Endothelial cell of umbilical vein (primary cell): ENCODE results near the gene ADGRG2. TPM values are rescaled to one million over a fixed set of nuclear protein-coding genes. Genes with fewer than 3 reads are reported as not detected.

ENCODE experiments used
- BruUV-seq: library from RNA; stranded (reverse); fragments of 400-500 nt; replicated peaks from 2 replicates; lab custom pipeline; 2021; lab: Mats Ljungman, UMichigan
- CTCF ChIA-PET: fragments of 300-600, 350-600 bp; sonication (Branson Sonifier 250); formaldehyde crosslinking; loops from one replicate; lab custom pipeline; 2021; ENCODE audit warnings: antibody characterized with exemption, inconsistent platforms; lab: Charles Lee
- POLR2A ChIA-PET: fragments of 300-600, 350-600 bp; sonication (Branson Sonifier 250); formaldehyde crosslinking; loops from one replicate; lab custom pipeline; 2021; ENCODE audit warnings: antibody characterized with exemption, inconsistent platforms; lab: Charles Lee
- DNase-seq: peaks from one replicate; pipeline ENCODE4 v3.0.0-alpha.2; 2011; ENCODE audit warnings: low read depth, low spot score
- FAIRE-seq: peaks from 2 replicates; lab custom pipeline; 2011; peaks lifted over from hg19 to GRCh38; lab: Jason Lieb, UNC
- H2AFZ ChIP-seq: 2 replicates; pipeline ENCODE4 v1.6.0; 2012; ENCODE audit warnings: low read depth, low read length, control low read depth, inconsistent platforms
- H3K27ac ChIP-seq: 2 replicates; pipeline ENCODE4 v1.5.1; 2011; ENCODE audit warnings: low read depth, mild to moderate bottlenecking, control low read depth, low read length, moderate library complexity; ENCODE audit not compliant: insufficient read depth
- H3K27me3 ChIP-seq, 2 experiments: 2 replicates each; pipeline versions ENCODE4 v1.6.0 to v1.6.1; 2011; ENCODE audit warnings: low read length in 2 of 2, mixed read lengths in 1 of 2; ENCODE audit not compliant: control insufficient read depth in 2 of 2, insufficient read depth in 2 of 2
- H3K36me3 ChIP-seq, 2 experiments: 2 replicates in 1 of 2; 3 replicates in 1 of 2; pipeline ENCODE4 v1.5.1; 2011; ENCODE audit warnings: low read length in 2 of 2, mild to moderate bottlenecking in 1 of 2, moderate library complexity in 1 of 2; ENCODE audit not compliant: control insufficient read depth in 2 of 2, insufficient read depth in 2 of 2; ENCODE audit errors: extremely low read depth in 1 of 2
- H3K4me1 ChIP-seq: 3 replicates; pipeline ENCODE4 v1.5.1; 2011; ENCODE audit warnings: mild to moderate bottlenecking, low read length; ENCODE audit not compliant: control insufficient read depth, insufficient read depth; ENCODE audit errors: extremely low read depth
- H3K4me2 ChIP-seq: 2 replicates; pipeline ENCODE4 v1.6.1; 2011; ENCODE audit warnings: low read length, control low read depth, mixed read lengths; ENCODE audit not compliant: insufficient read depth
- H3K4me3 ChIP-seq, 3 experiments: fragments of 200-600 bp in 1 of 3; sonication (generic), shearing (Covaris generic) in 1 of 3; replicated peaks in 1 of 3; 2 replicates each; pipeline ENCODE4 v1.5.1; 2011 to 2016; ENCODE audit warnings: control low read depth in 3 of 3, low read length in 3 of 3, mild to moderate bottlenecking in 2 of 3, inconsistent platforms in 1 of 3, low read depth in 1 of 3, moderate library complexity in 1 of 3; ENCODE audit not compliant: insufficient read depth in 1 of 3
- H3K79me2 ChIP-seq: 2 replicates; pipeline ENCODE4 v1.6.0; 2012; ENCODE audit warnings: low read length, inconsistent platforms; ENCODE audit not compliant: control insufficient read depth, insufficient read depth
- H3K9ac ChIP-seq: replicated peaks from 2 replicates; pipeline ENCODE3; 2011; ENCODE audit warnings: low read length, control low read depth; ENCODE audit not compliant: insufficient read depth; ENCODE audit errors: extremely low read depth
- H3K9me1 ChIP-seq: replicated peaks from 3 replicates; pipeline ENCODE4 v1.6.0; 2011; ENCODE audit warnings: mild to moderate bottlenecking, low read length; ENCODE audit not compliant: control insufficient read depth, insufficient read depth; ENCODE audit errors: extremely low read depth
- H3K9me3 ChIP-seq: replicated peaks from 2 replicates; pipeline ENCODE4 v1.5.1; 2012; ENCODE audit warnings: low read length, inconsistent platforms; ENCODE audit not compliant: control insufficient read depth, insufficient read depth
- H4K20me1 ChIP-seq: replicated peaks from 2 replicates; pipeline ENCODE3; 2011; ENCODE audit warnings: mild to moderate bottlenecking, low read length; ENCODE audit not compliant: control insufficient read depth, insufficient read depth; ENCODE audit errors: extremely low read depth
- EZH2 ChIP-seq: IDR thresholded peaks from 2 replicates; pipeline ENCODE4 v1.6.1; 2012; ENCODE audit warnings: borderline replicate concordance, low read depth, mild to moderate bottlenecking, moderate library complexity, low read length, inconsistent platforms; ENCODE audit not compliant: severe bottlenecking
- GATA2 ChIP-seq: IDR thresholded peaks from 2 replicates; pipeline ENCODE4 v1.7.0; 2011; ENCODE audit warnings: low read depth, mild to moderate bottlenecking, moderate library complexity, mixed read lengths, low read length; ENCODE audit not compliant: insufficient read length, insufficient read depth
- JUN ChIP-seq: IDR thresholded peaks from 2 replicates; pipeline ENCODE4 v1.6.1; 2011; ENCODE audit warnings: borderline replicate concordance, low read depth; ENCODE audit not compliant: insufficient read length, insufficient read depth
- MYC ChIP-seq: IDR thresholded peaks from one replicate; pipeline ENCODE4 v1.6.1; 2011; ENCODE audit warnings: mild to moderate bottlenecking, low read depth, low read length
- POLR2AphosphoS5 ChIP-seq: IDR thresholded peaks from 2 replicates; pipeline ENCODE4 v1.6.1; 2012; ENCODE audit warnings: low read depth, mild to moderate bottlenecking, control low read depth, low read length, moderate library complexity; ENCODE audit not compliant: insufficient read depth
- dilution Hi-C: fragments of 300-500 bp; cut with MboI; formaldehyde crosslinking; loops from one replicate; pipeline ENCODE4 v1.15.0; 2019; ENCODE audit warnings: low sequenced_read_pairs; ENCODE audit not compliant: extremely low pct_ligation_motif_present
- intact Hi-C: fragments of 100-400 bp; cut with micrococcal nuclease; formaldehyde crosslinking; loops from one replicate; pipeline ENCODE4 v1.10.0; 2022
- polyA plus RNA-seq, 4 experiments: library from polyadenylated mRNA; depleted of rRNA in 3 of 4; stranded (reverse) in 3 of 4; unstranded in 1 of 4; fragments of >200 nt; gene quantifications; 2 replicates each; pipeline versions ENCODE4 v1.2.1 to v1.2.3, GENCODE V29; 2011 to 2012; ENCODE audit warnings: missing spikeins in 1 of 4
- total RNA-seq: library from RNA; stranded (reverse); gene quantifications from 2 replicates; pipeline ENCODE4 v1.2.3, GENCODE V29; 2021
- TF ChIP-seq, protein P1 (sequence below): IDR thresholded peaks from 2 replicates; pipeline ENCODE4 v1.6.1; 2011; ENCODE audit not compliant: insufficient read depth, insufficient read length
- TF ChIP-seq, protein P2 (sequence below), 2 donors: IDR thresholded peaks; 1 replicate in 1 of 2; 2 replicates in 1 of 2; pipeline ENCODE4 v1.5.1; 2011; ENCODE audit warnings: low read length in 2 of 2, mild to moderate bottlenecking in 2 of 2, moderate library complexity in 2 of 2, control low read depth in 1 of 2, inconsistent platforms in 1 of 2, low read depth in 1 of 2; ENCODE audit not compliant: insufficient read depth in 1 of 2; ENCODE audit errors: extremely low read depth in 1 of 2

Gene ADGRG2
- total and polyA plus RNA-seq, 2 donors (not counting 3 experiments of a cell fraction or from before 2014, with no cell fraction given) = not detected

DNA sequence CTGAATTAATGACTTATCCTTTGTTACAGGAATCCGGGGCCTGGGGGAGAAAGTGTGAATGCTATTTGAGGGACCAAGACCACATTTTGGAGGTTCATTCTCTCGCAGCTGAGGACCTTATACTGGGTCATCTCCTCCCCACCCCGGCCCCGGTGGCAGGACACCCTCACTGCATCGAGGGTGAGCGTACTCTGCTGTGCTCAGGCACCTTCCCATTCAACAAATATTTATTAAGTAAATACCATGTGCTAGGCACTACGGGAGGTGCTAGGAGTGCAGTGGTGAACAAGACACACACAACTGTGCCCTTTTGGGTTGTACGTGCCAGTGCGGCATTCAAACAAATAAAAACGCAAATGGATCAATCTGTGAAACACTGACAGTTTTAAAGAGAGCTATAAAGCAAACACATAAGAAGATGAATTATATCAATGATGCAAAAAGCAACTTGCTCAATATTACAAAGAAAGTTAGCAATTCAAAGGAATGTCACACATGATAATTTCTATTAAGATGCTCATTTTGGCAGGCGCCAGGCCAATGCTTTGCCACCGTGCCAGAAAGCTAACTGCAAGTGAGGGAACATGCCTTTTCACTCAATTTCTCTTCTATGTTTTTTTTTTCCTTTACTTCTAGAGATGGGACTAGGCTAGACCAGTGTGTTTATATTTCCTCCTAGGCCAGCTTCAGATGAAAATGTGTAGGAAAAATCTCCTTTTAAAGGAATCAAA is 24.6 kb downstream of the ADGRG2 start:
- FAIRE-seq (no peak), DNase-seq (no peak)
- H2AFZ ChIP-seq = no peak overlapping the region
- no peaks in the 10 kb centered on the region for H3K9me1 ChIP-seq
- intact Hi-C loops (no loop called here), dilution Hi-C loops (no loop called here)
- H3K9ac ChIP-seq = no peak overlapping the region
- H3K27ac ChIP-seq = no peak overlapping the region
- no peak overlapping the region for H3K4me3 ChIP-seq
- CTCF ChIA-PET = no interaction called here
- POLR2A ChIA-PET = no interaction called here
- no peaks in the 10 kb centered on the region for H3K9me3 ChIP-seq
- H4K20me1 ChIP-seq = no peaks in the 10 kb centered on the region
- TF ChIP-seq POLR2AphosphoS5 (no peak), EZH2 (no peak), GATA2 (no peak), JUN (no peak), MYC (no peak)
- TF ChIP-seq, protein P1, sequence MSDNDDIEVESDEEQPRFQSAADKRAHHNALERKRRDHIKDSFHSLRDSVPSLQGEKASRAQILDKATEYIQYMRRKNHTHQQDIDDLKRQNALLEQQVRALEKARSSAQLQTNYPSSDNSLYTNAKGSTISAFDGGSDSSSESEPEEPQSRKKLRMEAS = no peak
- TF ChIP-seq, protein P2, sequence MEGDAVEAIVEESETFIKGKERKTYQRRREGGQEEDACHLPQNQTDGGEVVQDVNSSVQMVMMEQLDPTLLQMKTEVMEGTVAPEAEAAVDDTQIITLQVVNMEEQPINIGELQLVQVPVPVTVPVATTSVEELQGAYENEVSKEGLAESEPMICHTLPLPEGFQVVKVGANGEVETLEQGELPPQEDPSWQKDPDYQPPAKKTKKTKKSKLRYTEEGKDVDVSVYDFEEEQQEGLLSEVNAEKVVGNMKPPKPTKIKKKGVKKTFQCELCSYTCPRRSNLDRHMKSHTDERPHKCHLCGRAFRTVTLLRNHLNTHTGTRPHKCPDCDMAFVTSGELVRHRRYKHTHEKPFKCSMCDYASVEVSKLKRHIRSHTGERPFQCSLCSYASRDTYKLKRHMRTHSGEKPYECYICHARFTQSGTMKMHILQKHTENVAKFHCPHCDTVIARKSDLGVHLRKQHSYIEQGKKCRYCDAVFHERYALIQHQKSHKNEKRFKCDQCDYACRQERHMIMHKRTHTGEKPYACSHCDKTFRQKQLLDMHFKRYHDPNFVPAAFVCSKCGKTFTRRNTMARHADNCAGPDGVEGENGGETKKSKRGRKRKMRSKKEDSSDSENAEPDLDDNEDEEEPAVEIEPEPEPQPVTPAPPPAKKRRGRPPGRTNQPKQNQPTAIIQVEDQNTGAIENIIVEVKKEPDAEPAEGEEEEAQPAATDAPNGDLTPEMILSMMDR (IDR thresholded peaks at IDR 0.05; ENCODE audit: extremely low read depth in 1 of 2, insufficient read depth in 1 of 2, low read depth in 1 of 2, low read length in 2 of 2) = no peak
- H3K27me3 ChIP-seq = no peaks in the 10 kb centered on the region
- no TSS peak for BruUV-seq
- no peaks in the 10 kb centered on the region for H3K36me3 ChIP-seq
- H3K79me2 ChIP-seq = no peaks in the 10 kb centered on the region
- no peaks in the 10 kb centered on the region for H3K4me1 ChIP-seq
- no peak overlapping the region for H3K4me2 ChIP-seq
